ENCODE data around the gene SLC7A6. TPM values are rescaled to one million over a fixed set of nuclear protein-coding genes. Genes with fewer than 3 reads are reported as not detected.

Gene SLC7A6
- total and polyA plus RNA-seq, 9 donors, result 3.1 to 14.4 (median 9.0) TPM

DNA sequence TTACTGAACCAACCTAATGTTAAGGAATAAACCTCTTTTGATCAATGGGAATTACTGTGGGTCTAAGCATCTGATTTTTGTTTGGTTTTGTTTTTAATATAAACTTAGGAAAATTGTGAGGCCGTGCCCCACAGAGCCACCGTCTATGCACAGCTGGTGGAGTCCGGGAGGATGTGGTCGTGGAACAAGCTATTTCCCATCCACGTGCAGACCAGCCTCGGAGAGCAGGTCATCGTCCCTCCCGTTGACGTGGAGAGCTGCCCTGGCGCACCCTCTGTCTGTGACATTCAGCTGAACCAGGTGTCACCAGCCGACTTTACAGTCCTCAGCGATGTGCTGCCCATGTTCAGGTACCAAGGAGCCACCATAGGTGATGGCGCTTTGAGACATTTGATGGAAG, 74.9 kb downstream of the SLC7A6 start:
- WGBS, 3 donors, result 87 to 94% (median 88%) methylated on average over 13 of the region's 13 CpGs
- Histone ChIP-seq H3K36me3 (no peaks in the 10 kb centered on the region), H3K4me1 (ENCODE audit: insufficient read depth) (peaks cover 3% of the 10 kb centered on the region), H3K27ac (no peak overlapping the region), H3K9me3 (no peaks in the 10 kb centered on the region), H3K4me3 (no peak overlapping the region), H3K27me3 (no peaks in the 10 kb centered on the region)
- DNase-seq, result no peak
- intact Hi-C loops (cut with DNase I), result no loop called here
- TF ChIP-seq, protein P1, sequence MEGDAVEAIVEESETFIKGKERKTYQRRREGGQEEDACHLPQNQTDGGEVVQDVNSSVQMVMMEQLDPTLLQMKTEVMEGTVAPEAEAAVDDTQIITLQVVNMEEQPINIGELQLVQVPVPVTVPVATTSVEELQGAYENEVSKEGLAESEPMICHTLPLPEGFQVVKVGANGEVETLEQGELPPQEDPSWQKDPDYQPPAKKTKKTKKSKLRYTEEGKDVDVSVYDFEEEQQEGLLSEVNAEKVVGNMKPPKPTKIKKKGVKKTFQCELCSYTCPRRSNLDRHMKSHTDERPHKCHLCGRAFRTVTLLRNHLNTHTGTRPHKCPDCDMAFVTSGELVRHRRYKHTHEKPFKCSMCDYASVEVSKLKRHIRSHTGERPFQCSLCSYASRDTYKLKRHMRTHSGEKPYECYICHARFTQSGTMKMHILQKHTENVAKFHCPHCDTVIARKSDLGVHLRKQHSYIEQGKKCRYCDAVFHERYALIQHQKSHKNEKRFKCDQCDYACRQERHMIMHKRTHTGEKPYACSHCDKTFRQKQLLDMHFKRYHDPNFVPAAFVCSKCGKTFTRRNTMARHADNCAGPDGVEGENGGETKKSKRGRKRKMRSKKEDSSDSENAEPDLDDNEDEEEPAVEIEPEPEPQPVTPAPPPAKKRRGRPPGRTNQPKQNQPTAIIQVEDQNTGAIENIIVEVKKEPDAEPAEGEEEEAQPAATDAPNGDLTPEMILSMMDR (IDR thresholded peaks at IDR 0.05), result no peak
- no peak for TF ChIP-seq EP300 (IDR thresholded peaks at IDR 0.05)
- no peak for TF ChIP-seq POLR2A (IDR thresholded peaks at IDR 0.05)

GRCh38 chr16:68342620-68343019, 78.3 kb downstream of the SLC7A6 start:
- no peak for DNase-seq
- no peak overlapping the region for H3K4me3 ChIP-seq
- H3K36me3 ChIP-seq, result no peaks in the 10 kb centered on the region
- whole genome bisulfite sequencing, 3 donors, result 89 to 97% (median 90%) methylated on average over 7 of the region's 7 CpGs
- H3K4me1 ChIP-seq (ENCODE audit: insufficient read depth), result peaks cover 3% of the 10 kb centered on the region
- no peaks in the 10 kb centered on the region for H3K27me3 ChIP-seq
- intact Hi-C loops (cut with DNase I), result no loop called here
- no peaks in the 10 kb centered on the region for H3K9me3 ChIP-seq
- no peak overlapping the region for H3K27ac ChIP-seq
- TF ChIP-seq, protein P1 (IDR thresholded peaks at IDR 0.05), result no peak
- TF ChIP-seq POLR2A (IDR thresholded peaks at IDR 0.05), result no peak
- no peak for TF ChIP-seq EP300 (IDR thresholded peaks at IDR 0.05)

DNA sequence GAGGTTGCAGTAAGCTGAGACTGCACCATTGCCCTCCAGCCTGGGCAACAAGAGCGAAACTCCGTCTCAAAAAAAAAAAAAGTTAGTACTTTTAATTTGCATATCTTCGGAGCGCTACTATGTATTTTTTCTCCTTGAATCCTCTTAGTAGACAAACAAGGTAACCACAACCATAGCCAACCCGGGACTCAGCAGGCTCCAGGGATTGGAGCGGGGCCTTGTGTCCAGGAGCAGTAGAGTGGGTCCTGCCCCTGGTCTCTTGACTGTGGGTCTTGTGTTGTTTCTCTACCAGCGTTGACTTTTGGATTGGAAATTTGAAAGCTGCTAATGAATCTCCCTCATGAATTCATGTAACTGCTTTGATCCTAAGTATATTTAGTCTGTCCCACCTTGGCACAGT, 78.8 kb downstream of the SLC7A6 start:
- 93 to 96% (median 94%) methylated on average over 7 of the region's 7 CpGs for WGBS, 3 donors
- Histone ChIP-seq H3K4me3 (no peak overlapping the region), H3K4me1 (ENCODE audit: insufficient read depth) (peaks cover 3% of the 10 kb centered on the region), H3K36me3 (no peaks in the 10 kb centered on the region), H3K27me3 (no peaks in the 10 kb centered on the region), H3K27ac (no peak overlapping the region), H3K9me3 (no peaks in the 10 kb centered on the region)
- DNase-seq, result no peak
- intact Hi-C loops (cut with DNase I), result no loop called here
- TF ChIP-seq POLR2A (IDR thresholded peaks at IDR 0.05) (no peak), EP300 (IDR thresholded peaks at IDR 0.05) (no peak)
- TF ChIP-seq, protein P1 (IDR thresholded peaks at IDR 0.05), result no peak

GRCh38 chr16:68344252-68344651, 79.9 kb downstream of the SLC7A6 start:
- TF ChIP-seq EP300 (IDR thresholded peaks at IDR 0.05) (no peak), POLR2A (IDR thresholded peaks at IDR 0.05) (no peak)
- TF ChIP-seq, protein P1 (IDR thresholded peaks at IDR 0.05), result no peak
- intact Hi-C loops (cut with DNase I), result no loop called here
- no peaks in the 10 kb centered on the region for H3K9me3 ChIP-seq
- no peaks in the 10 kb centered on the region for H3K27me3 ChIP-seq
- peaks cover 3% of the 10 kb centered on the region for H3K4me1 ChIP-seq (ENCODE audit: insufficient read depth)
- no peak overlapping the region for H3K27ac ChIP-seq
- 10 to 23% (median 17%) methylated on average over 11 of the region's 11 CpGs for WGBS, 3 donors
- H3K36me3 ChIP-seq, result no peaks in the 10 kb centered on the region
- DNase-seq, result peak in 2 of 5 donors; percentile 57 to 62
- H3K4me3 ChIP-seq, result no peak overlapping the region
